K562 (cell line): ENCODE measurements around the gene B4GALT1. TPM values are rescaled to one million over a fixed set of nuclear protein-coding genes. Genes with fewer than 3 reads are reported as not detected.
A peak's percentile ranks its signal among the peaks of the same experiment; 100 is the strongest.

Source experiments
- ATAC-seq: fragments of 200-7000 bp; cut with Tn5 transposase; 3 replicates; pipeline ENCODE4 v1.9.1; 2020; ENCODE audit warnings: moderate library complexity
- BruUV-seq: library from RNA; stranded (reverse); fragments of 400-500 nt; replicated peaks from 2 replicates; lab custom pipeline; 2021; lab: Mats Ljungman, UMichigan
- CTCF ChIA-PET: fragments of 300-600 bp; formaldehyde crosslinking; extraction: SDS; loops from one replicate; lab custom pipeline; 2021; ENCODE audit warnings: low intra/inter-chr PET ratio; lab: Yijun Ruan, JAX
- POLR2A ChIA-PET: fragments of 300-600, 350-650 bp; sonication (Branson Sonifier 250); formaldehyde crosslinking; extraction: SDS; loops from one replicate; lab custom pipeline; 2021; ENCODE audit warnings: antibody characterized with exemption, inconsistent platforms; lab: Yijun Ruan, JAX
- DNase-seq, 4 experiments: peaks; one replicate each; pipeline versions ENCODE4 v3.0.0 to v3.0.0-alpha.2; 2011 to 2018; ENCODE audit warnings: low spot score in 3 of 4, mixed read lengths in 3 of 4; ENCODE audit errors: extremely low read depth in 1 of 4
- FAIRE-seq: peaks from 2 replicates; lab custom pipeline; 2011; peaks lifted over from hg19 to GRCh38; lab: Jason Lieb, UNC
- H2AFZ ChIP-seq: 2 replicates; pipeline ENCODE4 v1.6.0; 2011; ENCODE audit warnings: low read depth, low read length, control low read depth, inconsistent platforms
- H3K27ac ChIP-seq: fragments of 200-600 bp; 3 replicates; pipeline ENCODE4 v1.8.0; 2011; ENCODE audit warnings: low read depth, mild to moderate bottlenecking, control low read depth, inconsistent platforms, low read length, moderate library complexity, mixed read lengths; ENCODE audit errors: extremely low read depth
- H3K27me3 ChIP-seq, 2 experiments: fragments of 300-600 bp in 1 of 2; 2 replicates in 1 of 2; 3 replicates in 1 of 2; pipeline versions ENCODE4 v1.6.0 to v1.8.0; 2011; ENCODE audit warnings: inconsistent platforms in 2 of 2, low read length in 2 of 2, mild to moderate bottlenecking in 1 of 2, mixed read lengths in 1 of 2, moderate library complexity in 1 of 2; ENCODE audit not compliant: control insufficient read depth in 2 of 2, insufficient read depth in 2 of 2
- H3K36me3 ChIP-seq: fragments of 300-600 bp; 3 replicates; pipeline ENCODE4 v1.8.0; 2011; ENCODE audit warnings: mild to moderate bottlenecking, low read length, inconsistent platforms; ENCODE audit not compliant: control insufficient read depth, insufficient read depth
- H3K4me1 ChIP-seq, 2 experiments: fragments of 200-600 bp in 1 of 2; replicated peaks in 1 of 2; 2 replicates in 1 of 2; 3 replicates in 1 of 2; pipeline versions ENCODE4 v1.5.1 to v1.8.0; 2011; ENCODE audit warnings: inconsistent platforms in 2 of 2, low read length in 2 of 2, mild to moderate bottlenecking in 1 of 2, mixed read lengths in 1 of 2, moderate library complexity in 1 of 2; ENCODE audit not compliant: control insufficient read depth in 2 of 2, insufficient read depth in 2 of 2
- H3K4me2 ChIP-seq: 2 replicates; pipeline ENCODE4 v1.6.1; 2011; ENCODE audit warnings: low read length, control low read depth, inconsistent platforms, mixed read lengths; ENCODE audit not compliant: insufficient read depth
- H3K4me3 ChIP-seq: fragments of 200-600 bp; sonication (generic), shearing (Covaris generic); 2 replicates; pipeline ENCODE4 v1.5.1; 2016; ENCODE audit warnings: control low read depth, inconsistent platforms
- H3K79me2 ChIP-seq: fragments of 200-600 bp; 3 replicates; pipeline ENCODE4 v1.8.0; 2011; ENCODE audit warnings: low read length, inconsistent platforms; ENCODE audit not compliant: control insufficient read depth, insufficient read depth
- H3K9ac ChIP-seq, 2 experiments: 2 replicates each; pipeline versions ENCODE4 v1.6.0 to v1.6.1; 2011; ENCODE audit warnings: low read depth in 2 of 2, low read length in 2 of 2, control low read depth in 1 of 2, inconsistent platforms in 1 of 2, mild to moderate bottlenecking in 1 of 2, mixed read lengths in 1 of 2; ENCODE audit not compliant: insufficient read depth in 1 of 2
- H3K9me1 ChIP-seq: one replicate; pipeline ENCODE4 v1.6.0; 2011; ENCODE audit warnings: inconsistent platforms, mild to moderate bottlenecking, low read length, moderate library complexity; ENCODE audit not compliant: control insufficient read depth, insufficient read depth
- H3K9me3 ChIP-seq: replicated peaks from 2 replicates; pipeline ENCODE4 v1.5.1; 2011; ENCODE audit warnings: low read depth, low read length, inconsistent platforms; ENCODE audit not compliant: control insufficient read depth, insufficient read depth
- H4K20me1 ChIP-seq: replicated peaks from 2 replicates; pipeline ENCODE4 v1.6.1; 2011; ENCODE audit warnings: low read length, inconsistent platforms, mixed read lengths; ENCODE audit not compliant: control insufficient read depth, insufficient read depth
- CHD2 ChIP-seq: IDR thresholded peaks from 2 replicates; pipeline ENCODE4 v1.6.1; 2011; ENCODE audit warnings: low read depth, low read length
- HDAC6 ChIP-seq: IDR thresholded peaks from 2 replicates; pipeline ENCODE4 v1.6.1; 2012; ENCODE audit warnings: low read depth, mild to moderate bottlenecking, control low read depth, inconsistent platforms, low read length, moderate library complexity
- MED1 ChIP-seq: sonication (generic); formaldehyde crosslinking; IDR thresholded peaks from 2 replicates; pipeline ENCODE4 v1.8.1; 2023; ENCODE audit warnings: missing genetic modification reagents, borderline replicate concordance
- MEF2D ChIP-seq: conservative IDR thresholded peaks from 2 replicates; pipeline ENCODE4 v1.6.1; 2016; ENCODE audit warnings: low read depth, missing genetic modification characterization, missing compliant biosample characterization
- NFATC3 ChIP-seq: fragments of 450-650 bp; IDR thresholded peaks from 2 replicates; pipeline ENCODE4 v1.6.1; 2017; ENCODE audit warnings: mild to moderate bottlenecking
- NKRF ChIP-seq: fragments of 450-650 bp; IDR thresholded peaks from 2 replicates; pipeline ENCODE4 v1.6.1; 2016; ENCODE audit warnings: borderline replicate concordance
- PYGO2 ChIP-seq: fragments of 450-650 bp; IDR thresholded peaks from 2 replicates; pipeline ENCODE4 v1.6.1; 2016; ENCODE audit warnings: mild to moderate bottlenecking, missing genetic modification characterization, moderate library complexity, missing compliant biosample characterization
- RBM25 ChIP-seq: fragments of 200-400 bp; formaldehyde crosslinking; IDR thresholded peaks from 2 replicates; pipeline ENCODE4 v1.6.1; 2018; ENCODE audit warnings: low read length, low read depth, moderate library complexity; ENCODE audit not compliant: severe bottlenecking
- SRSF7 ChIP-seq: fragments of 200-400 bp; formaldehyde crosslinking; optimal IDR thresholded peaks from 2 replicates; pipeline ENCODE3; 2017; ENCODE audit warnings: mild to moderate bottlenecking, low read depth, low read length
- U2AF2 ChIP-seq: fragments of 200-400 bp; formaldehyde crosslinking; optimal IDR thresholded peaks from 2 replicates; pipeline ENCODE3; 2017; ENCODE audit warnings: low read depth, mild to moderate bottlenecking, low read length
- ZKSCAN1 ChIP-seq: fragments of 150-350 bp; IDR thresholded peaks from 2 replicates; pipeline ENCODE4 v1.6.1; 2016; ENCODE audit warnings: low read depth, low read length
- WGBS: fragments of 100-300 bp; shearing (Covaris generic); methylation state at CpG from one replicate; pipeline ENCODE4 v1.1.6; 2016; ENCODE audit warnings: low coverage, mixed read lengths; ENCODE audit not compliant: insufficient coverage; ENCODE audit errors: missing lambda C conversion rate; 5-methylcytosine and 5-hydroxymethylcytosine counted together
- in situ Hi-C: fragments of 300-500 bp; cut with MboI; formaldehyde crosslinking; loops from 4 replicates; pipeline ENCODE4 v1.15.0; 2018; ENCODE audit warnings: inconsistent platforms, mixed read lengths
- intact Hi-C: fragments of 100-400 bp; cut with micrococcal nuclease; formaldehyde crosslinking; loops from 2 replicates; pipeline ENCODE4 v1.14.2; 2022
- polyA plus RNA-seq, 8 experiments: library from polyadenylated mRNA; depleted of rRNA in 4 of 8; stranded (reverse) in 5 of 8; unstranded in 3 of 8; fragments of >200 nt; fragmentation: Nextera tagmentation in 2 of 8; fragmentation: Illumina TruSeq in 1 of 8; extraction: Ambion mirVana in 2 of 8; extraction: Trizol in 1 of 8; gene quantifications; 2 replicates each; pipeline versions ENCODE4 v1.2.1 to v1.2.3, GENCODE V29; 2011 to 2014; ENCODE audit warnings: inconsistent platforms in 1 of 8, missing spikeins in 1 of 8
- total RNA-seq, 7 experiments: library from RNA; depleted of rRNA in 6 of 7; stranded (reverse); fragments of >200 nt in 6 of 7; fragmentation: Illumina TruSeq in 2 of 7; extraction: Trizol in 2 of 7; gene quantifications; 2 replicates each; pipeline versions ENCODE4 v1.2.1 to v1.2.3, GENCODE V29; 2011 to 2021; ENCODE audit warnings: low replicate concordance in 1 of 7
- TF ChIP-seq, protein P1 (sequence below), 3 experiments: IDR thresholded peaks in 2 of 3; conservative IDR thresholded peaks in 1 of 3; 2 replicates each; pipeline ENCODE4 v1.5.1; 2011 to 2012; ENCODE audit warnings: low read length in 3 of 3, mild to moderate bottlenecking in 3 of 3, control low read depth in 2 of 3, improper control_type of control experiment in 1 of 3, inconsistent platforms in 1 of 3, low read depth in 1 of 3, mixed read lengths in 1 of 3, moderate library complexity in 1 of 3; ENCODE audit not compliant: insufficient read depth in 2 of 3
- TF ChIP-seq, protein P2 (sequence below): fragments of 250-450 bp; sonication (Bioruptor Pico); IDR thresholded peaks from 2 replicates; pipeline ENCODE4 v1.4.0; 2020; ENCODE audit warnings: mild to moderate bottlenecking, moderate library complexity, borderline replicate concordance

The B4GALT1 gene
- total and polyA plus RNA-seq, 9 of the 15 experiments (the other 6 are each of a cell fraction or from before 2014, with no cell fraction given) = 4.1 to 26.8 (median 7.1) TPM

DNA sequence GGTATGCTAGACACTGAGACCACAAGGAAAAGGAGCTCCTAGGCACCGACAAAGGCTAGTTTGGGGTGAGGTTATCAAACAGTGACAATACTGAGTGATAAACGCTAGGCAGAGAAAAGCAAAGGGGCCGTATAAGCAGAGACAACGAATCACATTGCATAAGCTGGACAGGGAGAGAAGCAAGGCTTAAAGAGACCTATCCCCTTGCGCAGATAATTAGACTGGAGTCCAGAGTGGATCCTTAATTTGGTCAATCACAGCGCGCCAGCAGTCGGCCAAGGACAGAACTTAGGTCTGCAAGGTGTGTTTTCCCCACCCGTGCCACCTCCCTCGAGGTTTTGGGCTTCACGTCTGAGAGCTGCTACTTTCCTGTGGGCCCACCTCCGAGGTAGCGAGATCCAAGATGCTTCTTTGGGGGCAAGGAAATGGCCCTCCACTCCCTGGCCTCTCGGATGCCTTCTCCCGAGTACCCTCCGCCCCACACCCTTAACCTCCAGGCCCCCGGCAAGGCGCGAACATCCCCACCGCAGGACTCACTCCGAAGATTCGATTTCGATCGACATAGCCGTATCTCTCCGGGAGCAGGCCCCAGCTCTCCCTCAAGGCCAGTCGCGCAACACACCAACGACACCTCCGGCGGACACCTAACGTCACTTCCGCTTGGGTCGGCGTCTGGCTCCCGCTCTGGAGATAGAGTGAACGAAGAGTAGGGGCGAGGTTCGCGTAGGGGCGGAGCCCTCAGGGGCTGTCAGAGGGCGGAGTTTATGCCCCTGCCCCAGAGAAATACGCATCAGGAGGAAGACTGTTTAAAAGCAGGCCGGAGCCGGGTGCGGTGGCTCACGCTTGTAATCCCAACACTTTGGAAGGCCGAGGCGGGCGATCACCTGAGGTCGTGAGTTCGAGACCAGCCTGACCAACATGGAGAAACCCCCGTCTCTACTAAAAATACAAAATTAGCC lies 90.8 kb downstream of the B4GALT1 start, which contains the start of gene SMU1:
Gene SMU1, minus strand, starts transcription at position 629 of the 959 bp plus-strand sequence. Its CDS starts 66 bp downstream, at position 563.
- no peaks in the 10 kb centered on the region for H3K9me1 ChIP-seq
- H3K4me1 ChIP-seq = peaks cover 0 to 6% of the 10 kb centered on the region in 2 experiments; a peak in 3 of 5 replicates
- in situ Hi-C loops = no loop called here
- TSS peak; percentile 71 for BruUV-seq
- H3K36me3 ChIP-seq = peaks cover 27% of the 10 kb centered on the region; the same call in 2 of the 3 replicates
- intact Hi-C loops = no loop called here
- ChIA-PET POLR2A (interaction anchor here (0.6 to 1.6 kb wide), 9 partner anchors 9 to 157 kb away, joined by 3 to 7 read pairs (median 3); no protein-coding TSS in a partner anchor), CTCF (interaction anchor here (0.5 kb wide), 1 partner anchor 149 kb away, joined by 3 read pairs; no protein-coding TSS in a partner anchor)
- peak within 1 kb of the TSS; percentile 86 for H2AFZ ChIP-seq
- peak within 1 kb of the TSS; percentile 93 for H3K27ac ChIP-seq
- DNase-seq = peak; percentile 90 to 96 (median 92)
- FAIRE-seq = peak; percentile 98
- H3K9me3 ChIP-seq = no peaks in the 10 kb centered on the region
- H3K79me2 ChIP-seq = peaks cover 29% of the 10 kb centered on the region
- peak within 1 kb of the TSS; percentile 98 for H3K4me3 ChIP-seq
- ATAC-seq = peak; percentile 99
- peak within 1 kb of the TSS; percentile 97 to 99 for H3K9ac ChIP-seq
- no peaks in the 10 kb centered on the region for H4K20me1 ChIP-seq
- peak within 1 kb of the TSS; percentile 99 for H3K4me2 ChIP-seq
- H3K27me3 ChIP-seq = no peaks in the 10 kb centered on the region
- under 1% methylated on average over 22 of the region's 53 CpGs for WGBS
- TF ChIP-seq MEF2D (no peak), NFATC3 (no peak), CHD2 (no peak), NKRF (peak; percentile 65), PYGO2 (tag) (no peak), MED1 (CRISPR knock-in tag) (no peak), ZKSCAN1 (no peak; the same call in 1 of the 2 replicates), HDAC6 (no peak), U2AF2 (no peak), SRSF7 (no peak), RBM25 (no peak)
- TF ChIP-seq, protein P1, sequence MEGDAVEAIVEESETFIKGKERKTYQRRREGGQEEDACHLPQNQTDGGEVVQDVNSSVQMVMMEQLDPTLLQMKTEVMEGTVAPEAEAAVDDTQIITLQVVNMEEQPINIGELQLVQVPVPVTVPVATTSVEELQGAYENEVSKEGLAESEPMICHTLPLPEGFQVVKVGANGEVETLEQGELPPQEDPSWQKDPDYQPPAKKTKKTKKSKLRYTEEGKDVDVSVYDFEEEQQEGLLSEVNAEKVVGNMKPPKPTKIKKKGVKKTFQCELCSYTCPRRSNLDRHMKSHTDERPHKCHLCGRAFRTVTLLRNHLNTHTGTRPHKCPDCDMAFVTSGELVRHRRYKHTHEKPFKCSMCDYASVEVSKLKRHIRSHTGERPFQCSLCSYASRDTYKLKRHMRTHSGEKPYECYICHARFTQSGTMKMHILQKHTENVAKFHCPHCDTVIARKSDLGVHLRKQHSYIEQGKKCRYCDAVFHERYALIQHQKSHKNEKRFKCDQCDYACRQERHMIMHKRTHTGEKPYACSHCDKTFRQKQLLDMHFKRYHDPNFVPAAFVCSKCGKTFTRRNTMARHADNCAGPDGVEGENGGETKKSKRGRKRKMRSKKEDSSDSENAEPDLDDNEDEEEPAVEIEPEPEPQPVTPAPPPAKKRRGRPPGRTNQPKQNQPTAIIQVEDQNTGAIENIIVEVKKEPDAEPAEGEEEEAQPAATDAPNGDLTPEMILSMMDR (IDR thresholded peaks at IDR 0.05 in 2 of 3, conservative IDR thresholded peaks at IDR 0.05 in 1 of 3; ENCODE audit: insufficient read depth in 2 of 3, low read depth in 1 of 3, low read length in 3 of 3) = no peak
- TF ChIP-seq, protein P2, sequence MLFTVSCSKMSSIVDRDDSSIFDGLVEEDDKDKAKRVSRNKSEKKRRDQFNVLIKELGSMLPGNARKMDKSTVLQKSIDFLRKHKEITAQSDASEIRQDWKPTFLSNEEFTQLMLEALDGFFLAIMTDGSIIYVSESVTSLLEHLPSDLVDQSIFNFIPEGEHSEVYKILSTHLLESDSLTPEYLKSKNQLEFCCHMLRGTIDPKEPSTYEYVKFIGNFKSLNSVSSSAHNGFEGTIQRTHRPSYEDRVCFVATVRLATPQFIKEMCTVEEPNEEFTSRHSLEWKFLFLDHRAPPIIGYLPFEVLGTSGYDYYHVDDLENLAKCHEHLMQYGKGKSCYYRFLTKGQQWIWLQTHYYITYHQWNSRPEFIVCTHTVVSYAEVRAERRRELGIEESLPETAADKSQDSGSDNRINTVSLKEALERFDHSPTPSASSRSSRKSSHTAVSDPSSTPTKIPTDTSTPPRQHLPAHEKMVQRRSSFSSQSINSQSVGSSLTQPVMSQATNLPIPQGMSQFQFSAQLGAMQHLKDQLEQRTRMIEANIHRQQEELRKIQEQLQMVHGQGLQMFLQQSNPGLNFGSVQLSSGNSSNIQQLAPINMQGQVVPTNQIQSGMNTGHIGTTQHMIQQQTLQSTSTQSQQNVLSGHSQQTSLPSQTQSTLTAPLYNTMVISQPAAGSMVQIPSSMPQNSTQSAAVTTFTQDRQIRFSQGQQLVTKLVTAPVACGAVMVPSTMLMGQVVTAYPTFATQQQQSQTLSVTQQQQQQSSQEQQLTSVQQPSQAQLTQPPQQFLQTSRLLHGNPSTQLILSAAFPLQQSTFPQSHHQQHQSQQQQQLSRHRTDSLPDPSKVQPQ (CRISPR knock-in tag) = no peak
